ENCODE results near the gene IRF9. TPM values are rescaled to one million over a fixed set of nuclear protein-coding genes. Genes with fewer than 3 reads are reported as not detected.

IRF9 gene
- total and polyA plus RNA-seq, 2 of the 13 experiments (the other 11 are each of a cell fraction or from before 2014, with no cell fraction given) = 14.9 to 49.7 TPM

DNA sequence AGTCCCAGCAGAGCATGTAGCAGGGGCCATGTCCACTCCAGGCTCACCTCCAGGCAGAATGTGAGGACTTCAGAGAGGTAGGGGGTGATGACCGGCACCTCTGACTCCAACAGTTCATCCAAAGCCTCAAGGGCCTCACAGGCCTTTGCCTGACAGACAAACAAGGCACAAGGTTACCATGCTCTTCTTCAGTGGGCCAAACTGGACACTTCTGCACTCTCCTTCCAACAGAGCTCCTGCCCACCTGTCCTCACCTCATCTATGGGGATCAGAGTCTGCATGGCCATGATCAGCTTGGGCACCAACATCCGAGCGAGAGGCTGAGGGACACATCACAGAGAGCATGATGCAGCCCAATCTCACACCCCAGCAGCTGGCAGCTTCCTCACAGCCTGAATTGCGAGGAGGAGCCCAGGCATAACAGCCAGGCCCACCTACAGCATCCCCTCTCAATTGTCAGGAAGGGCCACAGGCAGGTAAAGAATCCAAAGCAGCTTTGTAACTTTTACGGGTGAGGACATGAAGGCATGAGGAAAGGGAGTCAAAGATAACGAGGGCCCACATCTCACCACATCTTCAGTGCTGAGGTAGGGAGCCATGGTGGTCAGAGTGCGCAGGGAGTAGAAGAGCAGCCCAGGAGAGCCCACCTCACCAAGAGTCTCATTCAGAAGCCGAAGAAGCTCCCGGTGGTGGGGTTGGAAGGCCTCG is 25.9 kb downstream of the IRF9 start (continued):
- TF ChIP-seq, protein P1, sequence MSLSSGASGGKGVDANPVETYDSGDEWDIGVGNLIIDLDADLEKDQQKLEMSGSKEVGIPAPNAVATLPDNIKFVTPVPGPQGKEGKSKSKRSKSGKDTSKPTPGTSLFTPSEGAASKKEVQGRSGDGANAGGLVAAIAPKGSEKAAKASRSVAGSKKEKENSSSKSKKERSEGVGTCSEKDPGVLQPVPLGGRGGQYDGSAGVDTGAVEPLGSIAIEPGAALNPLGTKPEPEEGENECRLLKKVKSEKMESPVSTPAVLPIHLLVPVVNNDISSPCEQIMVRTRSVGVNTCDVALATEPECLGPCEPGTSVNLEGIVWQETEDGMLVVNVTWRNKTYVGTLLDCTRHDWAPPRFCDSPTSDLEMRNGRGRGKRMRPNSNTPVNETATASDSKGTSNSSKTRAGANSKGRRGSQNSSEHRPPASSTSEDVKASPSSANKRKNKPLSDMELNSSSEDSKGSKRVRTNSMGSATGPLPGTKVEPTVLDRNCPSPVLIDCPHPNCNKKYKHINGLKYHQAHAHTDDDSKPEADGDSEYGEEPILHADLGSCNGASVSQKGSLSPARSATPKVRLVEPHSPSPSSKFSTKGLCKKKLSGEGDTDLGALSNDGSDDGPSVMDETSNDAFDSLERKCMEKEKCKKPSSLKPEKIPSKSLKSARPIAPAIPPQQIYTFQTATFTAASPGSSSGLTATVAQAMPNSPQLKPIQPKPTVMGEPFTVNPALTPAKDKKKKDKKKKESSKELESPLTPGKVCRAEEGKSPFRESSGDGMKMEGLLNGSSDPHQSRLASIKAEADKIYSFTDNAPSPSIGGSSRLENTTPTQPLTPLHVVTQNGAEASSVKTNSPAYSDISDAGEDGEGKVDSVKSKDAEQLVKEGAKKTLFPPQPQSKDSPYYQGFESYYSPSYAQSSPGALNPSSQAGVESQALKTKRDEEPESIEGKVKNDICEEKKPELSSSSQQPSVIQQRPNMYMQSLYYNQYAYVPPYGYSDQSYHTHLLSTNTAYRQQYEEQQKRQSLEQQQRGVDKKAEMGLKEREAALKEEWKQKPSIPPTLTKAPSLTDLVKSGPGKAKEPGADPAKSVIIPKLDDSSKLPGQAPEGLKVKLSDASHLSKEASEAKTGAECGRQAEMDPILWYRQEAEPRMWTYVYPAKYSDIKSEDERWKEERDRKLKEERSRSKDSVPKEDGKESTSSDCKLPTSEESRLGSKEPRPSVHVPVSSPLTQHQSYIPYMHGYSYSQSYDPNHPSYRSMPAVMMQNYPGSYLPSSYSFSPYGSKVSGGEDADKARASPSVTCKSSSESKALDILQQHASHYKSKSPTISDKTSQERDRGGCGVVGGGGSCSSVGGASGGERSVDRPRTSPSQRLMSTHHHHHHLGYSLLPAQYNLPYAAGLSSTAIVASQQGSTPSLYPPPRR (CRISPR knock-in tag; IDR thresholded peaks at IDR 0.05; ENCODE audit: borderline replicate concordance) = no peak
- TF ChIP-seq TAF1 (CRISPR knock-in tag; IDR thresholded peaks at IDR 0.05) = 0 out of 2 replicates have a peak, but pooled peaks have one; percentile 10
- TF ChIP-seq, protein P2, sequence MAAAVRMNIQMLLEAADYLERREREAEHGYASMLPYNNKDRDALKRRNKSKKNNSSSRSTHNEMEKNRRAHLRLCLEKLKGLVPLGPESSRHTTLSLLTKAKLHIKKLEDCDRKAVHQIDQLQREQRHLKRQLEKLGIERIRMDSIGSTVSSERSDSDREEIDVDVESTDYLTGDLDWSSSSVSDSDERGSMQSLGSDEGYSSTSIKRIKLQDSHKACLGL (CRISPR knock-in tag; IDR thresholded peaks at IDR 0.05) = no peak
- TF ChIP-seq SNAPC2 (CRISPR knock-in tag; IDR thresholded peaks at IDR 0.05) = no peak
- TF ChIP-seq, protein P3, sequence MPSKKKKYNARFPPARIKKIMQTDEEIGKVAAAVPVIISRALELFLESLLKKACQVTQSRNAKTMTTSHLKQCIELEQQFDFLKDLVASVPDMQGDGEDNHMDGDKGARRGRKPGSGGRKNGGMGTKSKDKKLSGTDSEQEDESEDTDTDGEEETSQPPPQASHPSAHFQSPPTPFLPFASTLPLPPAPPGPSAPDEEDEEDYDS (CRISPR knock-in tag; IDR thresholded peaks at IDR 0.05) = no peak
- no peak for TF ChIP-seq ZNF24 (IDR thresholded peaks at IDR 0.05)
- TF ChIP-seq, protein P4, sequence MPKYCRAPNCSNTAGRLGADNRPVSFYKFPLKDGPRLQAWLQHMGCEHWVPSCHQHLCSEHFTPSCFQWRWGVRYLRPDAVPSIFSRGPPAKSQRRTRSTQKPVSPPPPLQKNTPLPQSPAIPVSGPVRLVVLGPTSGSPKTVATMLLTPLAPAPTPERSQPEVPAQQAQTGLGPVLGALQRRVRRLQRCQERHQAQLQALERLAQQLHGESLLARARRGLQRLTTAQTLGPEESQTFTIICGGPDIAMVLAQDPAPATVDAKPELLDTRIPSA (CRISPR knock-in tag; IDR thresholded peaks at IDR 0.05; ENCODE audit: borderline replicate concordance) = no peak
- TF ChIP-seq, protein P5, sequence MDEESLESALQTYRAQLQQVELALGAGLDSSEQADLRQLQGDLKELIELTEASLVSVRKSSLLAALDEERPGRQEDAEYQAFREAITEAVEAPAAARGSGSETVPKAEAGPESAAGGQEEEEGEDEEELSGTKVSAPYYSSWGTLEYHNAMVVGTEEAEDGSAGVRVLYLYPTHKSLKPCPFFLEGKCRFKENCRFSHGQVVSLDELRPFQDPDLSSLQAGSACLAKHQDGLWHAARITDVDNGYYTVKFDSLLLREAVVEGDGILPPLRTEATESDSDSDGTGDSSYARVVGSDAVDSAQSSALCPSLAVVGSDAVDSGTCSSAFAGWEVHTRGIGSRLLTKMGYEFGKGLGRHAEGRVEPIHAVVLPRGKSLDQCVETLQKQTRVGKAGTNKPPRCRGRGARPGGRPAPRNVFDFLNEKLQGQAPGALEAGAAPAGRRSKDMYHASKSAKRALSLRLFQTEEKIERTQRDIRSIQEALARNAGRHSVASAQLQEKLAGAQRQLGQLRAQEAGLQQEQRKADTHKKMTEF (CRISPR knock-in tag; IDR thresholded peaks at IDR 0.05) = no peak
- TF ChIP-seq MXD4 (CRISPR knock-in tag; IDR thresholded peaks at IDR 0.05) = no peak
- no peak for TF ChIP-seq THYN1 (CRISPR knock-in tag; IDR thresholded peaks at IDR 0.05; ENCODE audit: borderline replicate concordance, low read depth)
- TF ChIP-seq, protein P6, sequence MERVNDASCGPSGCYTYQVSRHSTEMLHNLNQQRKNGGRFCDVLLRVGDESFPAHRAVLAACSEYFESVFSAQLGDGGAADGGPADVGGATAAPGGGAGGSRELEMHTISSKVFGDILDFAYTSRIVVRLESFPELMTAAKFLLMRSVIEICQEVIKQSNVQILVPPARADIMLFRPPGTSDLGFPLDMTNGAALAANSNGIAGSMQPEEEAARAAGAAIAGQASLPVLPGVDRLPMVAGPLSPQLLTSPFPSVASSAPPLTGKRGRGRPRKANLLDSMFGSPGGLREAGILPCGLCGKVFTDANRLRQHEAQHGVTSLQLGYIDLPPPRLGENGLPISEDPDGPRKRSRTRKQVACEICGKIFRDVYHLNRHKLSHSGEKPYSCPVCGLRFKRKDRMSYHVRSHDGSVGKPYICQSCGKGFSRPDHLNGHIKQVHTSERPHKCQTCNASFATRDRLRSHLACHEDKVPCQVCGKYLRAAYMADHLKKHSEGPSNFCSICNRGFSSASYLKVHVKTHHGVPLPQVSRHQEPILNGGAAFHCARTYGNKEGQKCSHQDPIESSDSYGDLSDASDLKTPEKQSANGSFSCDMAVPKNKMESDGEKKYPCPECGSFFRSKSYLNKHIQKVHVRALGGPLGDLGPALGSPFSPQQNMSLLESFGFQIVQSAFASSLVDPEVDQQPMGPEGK (CRISPR knock-in tag; IDR thresholded peaks at IDR 0.05) = no peak
- TF ChIP-seq, protein P7, sequence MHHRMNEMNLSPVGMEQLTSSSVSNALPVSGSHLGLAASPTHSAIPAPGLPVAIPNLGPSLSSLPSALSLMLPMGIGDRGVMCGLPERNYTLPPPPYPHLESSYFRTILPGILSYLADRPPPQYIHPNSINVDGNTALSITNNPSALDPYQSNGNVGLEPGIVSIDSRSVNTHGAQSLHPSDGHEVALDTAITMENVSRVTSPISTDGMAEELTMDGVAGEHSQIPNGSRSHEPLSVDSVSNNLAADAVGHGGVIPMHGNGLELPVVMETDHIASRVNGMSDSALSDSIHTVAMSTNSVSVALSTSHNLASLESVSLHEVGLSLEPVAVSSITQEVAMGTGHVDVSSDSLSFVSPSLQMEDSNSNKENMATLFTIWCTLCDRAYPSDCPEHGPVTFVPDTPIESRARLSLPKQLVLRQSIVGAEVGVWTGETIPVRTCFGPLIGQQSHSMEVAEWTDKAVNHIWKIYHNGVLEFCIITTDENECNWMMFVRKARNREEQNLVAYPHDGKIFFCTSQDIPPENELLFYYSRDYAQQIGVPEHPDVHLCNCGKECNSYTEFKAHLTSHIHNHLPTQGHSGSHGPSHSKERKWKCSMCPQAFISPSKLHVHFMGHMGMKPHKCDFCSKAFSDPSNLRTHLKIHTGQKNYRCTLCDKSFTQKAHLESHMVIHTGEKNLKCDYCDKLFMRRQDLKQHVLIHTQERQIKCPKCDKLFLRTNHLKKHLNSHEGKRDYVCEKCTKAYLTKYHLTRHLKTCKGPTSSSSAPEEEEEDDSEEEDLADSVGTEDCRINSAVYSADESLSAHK (CRISPR knock-in tag; IDR thresholded peaks at IDR 0.05; ENCODE audit: borderline replicate concordance) = no peak
- TF ChIP-seq, protein P8, sequence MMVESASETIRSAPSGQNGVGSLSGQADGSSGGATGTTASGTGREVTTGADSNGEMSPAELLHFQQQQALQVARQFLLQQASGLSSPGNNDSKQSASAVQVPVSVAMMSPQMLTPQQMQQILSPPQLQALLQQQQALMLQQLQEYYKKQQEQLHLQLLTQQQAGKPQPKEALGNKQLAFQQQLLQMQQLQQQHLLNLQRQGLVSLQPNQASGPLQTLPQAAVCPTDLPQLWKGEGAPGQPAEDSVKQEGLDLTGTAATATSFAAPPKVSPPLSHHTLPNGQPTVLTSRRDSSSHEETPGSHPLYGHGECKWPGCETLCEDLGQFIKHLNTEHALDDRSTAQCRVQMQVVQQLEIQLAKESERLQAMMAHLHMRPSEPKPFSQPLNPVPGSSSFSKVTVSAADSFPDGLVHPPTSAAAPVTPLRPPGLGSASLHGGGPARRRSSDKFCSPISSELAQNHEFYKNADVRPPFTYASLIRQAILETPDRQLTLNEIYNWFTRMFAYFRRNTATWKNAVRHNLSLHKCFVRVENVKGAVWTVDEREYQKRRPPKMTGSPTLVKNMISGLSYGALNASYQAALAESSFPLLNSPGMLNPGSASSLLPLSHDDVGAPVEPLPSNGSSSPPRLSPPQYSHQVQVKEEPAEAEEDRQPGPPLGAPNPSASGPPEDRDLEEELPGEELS (CRISPR knock-in tag; IDR thresholded peaks at IDR 0.05) = no peak

All from HepG2 (cell line).